Natural killer cell (primary cell): ENCODE data around the gene NRSN2. TPM values are rescaled to one million over a fixed set of nuclear protein-coding genes. Genes with fewer than 3 reads are reported as not detected.

Experiments used
- ATAC-seq, 3 donors: fragments of 150-1000 bp in 2 of 3; fragments of 200-7000 bp in 1 of 3; cut with Tn5 transposase; 1 replicate in 1 of 3; 2 replicates in 2 of 3; pipeline ENCODE4 v1.10.0; 2021; ENCODE audit warnings: mild to moderate bottlenecking in 2 of 3, moderate library complexity in 2 of 3
- DNase-seq, 2 donors: peaks; one replicate each; pipeline versions ENCODE4 v3.0.0 to v3.0.0-alpha.2; 2013 to 2021; ENCODE audit warnings: mixed read lengths in 1 of 2
- H3K27ac ChIP-seq: one replicate; pipeline ENCODE4 v1.5.1; 2013; ENCODE audit warnings: mild to moderate bottlenecking, low read length
- H3K27me3 ChIP-seq: one replicate; pipeline ENCODE4 v1.6.1; 2013; ENCODE audit warnings: low read length; ENCODE audit not compliant: control insufficient read depth, insufficient read depth
- H3K36me3 ChIP-seq: one replicate; pipeline ENCODE4 v1.6.1; 2013; ENCODE audit warnings: low read length; ENCODE audit not compliant: control insufficient read depth, insufficient read depth
- H3K4me1 ChIP-seq: one replicate; pipeline ENCODE4 v1.6.1; 2013; ENCODE audit warnings: low read length; ENCODE audit not compliant: control insufficient read depth, insufficient read depth
- H3K4me3 ChIP-seq: one replicate; pipeline ENCODE4 v1.5.1; 2013; ENCODE audit warnings: low read length
- H3K9me3 ChIP-seq: one replicate; pipeline ENCODE4 v1.6.1; 2013; ENCODE audit warnings: low read length; ENCODE audit not compliant: control insufficient read depth, insufficient read depth
- H3K27ac Mint-ChIP-seq, 2 donors: one replicate each; pipeline ENCODE4 v1.8.0; 2022; ENCODE audit warnings: mild to moderate bottlenecking in 2 of 2, mixed read lengths in 2 of 2, moderate library complexity in 1 of 2
- H3K27me3 Mint-ChIP-seq, 2 donors: one replicate each; pipeline ENCODE4 v1.8.0; 2022; ENCODE audit warnings: low read depth in 2 of 2, mixed read lengths in 2 of 2
- H3K36me3 Mint-ChIP-seq: one replicate; pipeline ENCODE4 v1.8.0; 2022; ENCODE audit warnings: mixed read lengths
- H3K4me1 Mint-ChIP-seq, 2 donors: one replicate each; pipeline ENCODE4 v1.8.0; 2022; ENCODE audit warnings: mixed read lengths in 2 of 2
- H3K4me3 Mint-ChIP-seq: one replicate; pipeline ENCODE4 v1.8.0; 2022; ENCODE audit warnings: mild to moderate bottlenecking, moderate library complexity, mixed read lengths
- H3K9me3 Mint-ChIP-seq, 2 donors: one replicate each; pipeline ENCODE4 v1.8.0; 2022; ENCODE audit warnings: mixed read lengths in 2 of 2
- WGBS: methylation state at CpG from one replicate; pipeline ENCODE4 v1.1.7; 2013; ENCODE audit warnings: missing lambda C conversion rate; ENCODE audit not compliant: insufficient coverage; 5-methylcytosine and 5-hydroxymethylcytosine counted together
- intact Hi-C: fragments of 100-400 bp; cut with micrococcal nuclease; formaldehyde crosslinking; loops from one replicate; pipeline ENCODE4 v1.14.2; 2022
- total RNA-seq, 4 donors: library from RNA; stranded (reverse); fragments of 120-200 nt in 1 of 4; gene quantifications; one replicate each; pipeline versions ENCODE4 v1.2.3 to v1.2.4, GENCODE V29; 2013 to 2022
- TF ChIP-seq, protein P1 (sequence below): fragments of 200-600 bp; IDR thresholded peaks from one replicate; pipeline ENCODE4 v1.8.0; 2022; ENCODE audit warnings: antibody characterized with exemption

The NRSN2 gene
- total RNA-seq, 3 donors from 2014 or later (not counting 1 experiment from before 2014, with no cell fraction given), result 6.6 to 9.3 (median 8.4) TPM

GRCh38 chr20:310645-311044 lies 36.3 kb upstream of the NRSN2 start:
- TF ChIP-seq, protein P1, sequence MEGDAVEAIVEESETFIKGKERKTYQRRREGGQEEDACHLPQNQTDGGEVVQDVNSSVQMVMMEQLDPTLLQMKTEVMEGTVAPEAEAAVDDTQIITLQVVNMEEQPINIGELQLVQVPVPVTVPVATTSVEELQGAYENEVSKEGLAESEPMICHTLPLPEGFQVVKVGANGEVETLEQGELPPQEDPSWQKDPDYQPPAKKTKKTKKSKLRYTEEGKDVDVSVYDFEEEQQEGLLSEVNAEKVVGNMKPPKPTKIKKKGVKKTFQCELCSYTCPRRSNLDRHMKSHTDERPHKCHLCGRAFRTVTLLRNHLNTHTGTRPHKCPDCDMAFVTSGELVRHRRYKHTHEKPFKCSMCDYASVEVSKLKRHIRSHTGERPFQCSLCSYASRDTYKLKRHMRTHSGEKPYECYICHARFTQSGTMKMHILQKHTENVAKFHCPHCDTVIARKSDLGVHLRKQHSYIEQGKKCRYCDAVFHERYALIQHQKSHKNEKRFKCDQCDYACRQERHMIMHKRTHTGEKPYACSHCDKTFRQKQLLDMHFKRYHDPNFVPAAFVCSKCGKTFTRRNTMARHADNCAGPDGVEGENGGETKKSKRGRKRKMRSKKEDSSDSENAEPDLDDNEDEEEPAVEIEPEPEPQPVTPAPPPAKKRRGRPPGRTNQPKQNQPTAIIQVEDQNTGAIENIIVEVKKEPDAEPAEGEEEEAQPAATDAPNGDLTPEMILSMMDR, result no peak
- H3K9me3 Mint-ChIP-seq, result no peaks in the 10 kb centered on the region
- H3K27me3 Mint-ChIP-seq, result peaks cover 0 to 2% of the 10 kb centered on the region in 2 donors
- intact Hi-C loops, result loop anchor here (2.0 kb wide), 1 partner anchor 14 kb away; the partner anchor contains the start of gene SOX12
- Histone ChIP-seq H3K4me1 (peaks cover 10% of the 10 kb centered on the region), H3K36me3 (no peaks in the 10 kb centered on the region), H3K27me3 (no peaks in the 10 kb centered on the region), H3K9me3 (no peaks in the 10 kb centered on the region), H3K4me3 (peak overlapping the region; percentile 13), H3K27ac (no peak overlapping the region)
- WGBS, result 0% methylated on average over 5 of the region's 7 CpGs
- no peak for ATAC-seq
- H3K27ac Mint-ChIP-seq, result peak overlapping the region; percentile 16 to 90
- H3K36me3 Mint-ChIP-seq, result no peaks in the 10 kb centered on the region
- peak overlapping the region; percentile 87 for H3K4me3 Mint-ChIP-seq
- DNase-seq, result no peak
- peaks cover 16 to 20% of the 10 kb centered on the region in 2 donors for H3K4me1 Mint-ChIP-seq

DNA sequence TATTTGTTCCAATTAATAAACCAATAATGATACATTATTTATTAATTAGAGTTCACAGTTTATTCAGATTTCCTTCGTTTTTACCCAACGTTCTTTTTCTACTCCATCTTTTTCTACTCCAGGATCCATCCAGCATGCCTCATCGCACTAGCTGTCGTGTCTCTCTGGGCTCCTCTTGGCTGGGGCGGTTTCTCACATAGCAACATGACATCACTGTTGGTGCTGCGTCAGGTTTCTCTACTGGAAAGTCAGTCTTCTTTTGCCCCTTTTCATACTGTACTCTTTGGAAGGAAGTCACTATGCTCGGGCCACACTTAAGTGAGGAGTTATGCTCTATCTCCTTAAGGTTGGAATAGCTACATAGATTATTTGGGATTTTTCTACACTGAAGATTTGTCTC lies 35.3 kb upstream of the NRSN2 start:
- no peak overlapping the region for H3K27ac ChIP-seq
- no peaks in the 10 kb centered on the region for H3K9me3 Mint-ChIP-seq
- peak overlapping the region; percentile 22 for H3K4me3 Mint-ChIP-seq
- H3K36me3 Mint-ChIP-seq, result no peaks in the 10 kb centered on the region
- H3K27me3 Mint-ChIP-seq, result peaks cover 0 to 2% of the 10 kb centered on the region in 2 donors
- peaks cover 10% of the 10 kb centered on the region for H3K4me1 ChIP-seq
- H3K4me3 ChIP-seq, result no peak overlapping the region
- intact Hi-C loops, result loop anchor here (2.0 kb wide), 1 partner anchor 13 kb away; the partner anchor contains the start of gene SOX12
- WGBS, result 94% methylated on average over 6 of the region's 7 CpGs
- peaks cover 16 to 20% of the 10 kb centered on the region in 2 donors for H3K4me1 Mint-ChIP-seq
- H3K27me3 ChIP-seq, result no peaks in the 10 kb centered on the region
- ATAC-seq (no peak), DNase-seq (no peak)
- H3K36me3 ChIP-seq, result no peaks in the 10 kb centered on the region
- no peak overlapping the region for H3K27ac Mint-ChIP-seq
- TF ChIP-seq, protein P1, result no peak
- no peaks in the 10 kb centered on the region for H3K9me3 ChIP-seq

DNA sequence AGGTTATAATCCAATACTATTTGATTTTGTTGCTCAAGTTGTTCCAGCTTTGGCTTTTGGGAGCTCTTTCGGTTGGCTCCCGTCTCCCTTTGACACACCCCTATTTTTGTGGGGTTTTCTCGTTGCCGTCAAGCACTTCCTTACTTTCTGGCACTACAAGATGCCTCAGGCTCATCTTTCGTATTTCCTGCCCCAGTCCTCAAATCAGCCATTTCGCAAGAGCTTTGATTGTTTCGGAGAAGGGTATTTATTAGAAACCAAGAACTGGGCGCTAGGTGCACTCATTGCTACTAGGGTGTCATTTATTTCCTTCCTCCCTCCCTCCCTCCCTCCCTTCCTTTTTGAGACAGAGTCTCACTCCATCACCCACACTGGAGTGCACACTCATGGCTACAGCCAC lies 34.8 kb upstream of the NRSN2 start:
- peak overlapping the region; percentile 22 for H3K4me3 Mint-ChIP-seq
- Histone ChIP-seq H3K36me3 (no peaks in the 10 kb centered on the region), H3K9me3 (no peaks in the 10 kb centered on the region), H3K27ac (no peak overlapping the region), H3K4me1 (peaks cover 10% of the 10 kb centered on the region), H3K4me3 (no peak overlapping the region), H3K27me3 (no peaks in the 10 kb centered on the region)
- no peak for ATAC-seq
- H3K4me1 Mint-ChIP-seq, result peaks cover 16 to 20% of the 10 kb centered on the region in 2 donors
- H3K36me3 Mint-ChIP-seq, result no peaks in the 10 kb centered on the region
- H3K27ac Mint-ChIP-seq, result no peak overlapping the region
- intact Hi-C loops, result no loop called here
- H3K9me3 Mint-ChIP-seq, result no peaks in the 10 kb centered on the region
- 95% methylated on average over 8 of the region's 8 CpGs for WGBS
- peaks cover 0 to 2% of the 10 kb centered on the region in 2 donors for H3K27me3 Mint-ChIP-seq
- DNase-seq, result no peak
- TF ChIP-seq, protein P1, result no peak

GRCh38 chr20:312866-313265 lies 34.0 kb upstream of the NRSN2 start:
- H3K4me1 Mint-ChIP-seq, result peaks cover 16 to 20% of the 10 kb centered on the region in 2 donors
- H3K27me3 Mint-ChIP-seq, result peaks cover 0 to 2% of the 10 kb centered on the region in 2 donors
- no peak overlapping the region for H3K27ac Mint-ChIP-seq
- H3K36me3 Mint-ChIP-seq, result no peaks in the 10 kb centered on the region
- no peak for DNase-seq
- ATAC-seq, result no peak
- intact Hi-C loops, result no loop called here
- H3K9me3 Mint-ChIP-seq, result no peaks in the 10 kb centered on the region
- no peaks in the 10 kb centered on the region for H3K36me3 ChIP-seq
- no peak overlapping the region for H3K4me3 ChIP-seq
- H3K27ac ChIP-seq, result no peak overlapping the region
- no peaks in the 10 kb centered on the region for H3K9me3 ChIP-seq
- H3K27me3 ChIP-seq, result no peaks in the 10 kb centered on the region
- H3K4me3 Mint-ChIP-seq, result no peak overlapping the region
- H3K4me1 ChIP-seq, result peaks cover 10% of the 10 kb centered on the region
- TF ChIP-seq, protein P1, result no peak
- WGBS, result 91% methylated on average over 1 of the region's 1 CpG
